ENCODE measurements around the gene CDC14A.

The CDC14A gene

DNA sequence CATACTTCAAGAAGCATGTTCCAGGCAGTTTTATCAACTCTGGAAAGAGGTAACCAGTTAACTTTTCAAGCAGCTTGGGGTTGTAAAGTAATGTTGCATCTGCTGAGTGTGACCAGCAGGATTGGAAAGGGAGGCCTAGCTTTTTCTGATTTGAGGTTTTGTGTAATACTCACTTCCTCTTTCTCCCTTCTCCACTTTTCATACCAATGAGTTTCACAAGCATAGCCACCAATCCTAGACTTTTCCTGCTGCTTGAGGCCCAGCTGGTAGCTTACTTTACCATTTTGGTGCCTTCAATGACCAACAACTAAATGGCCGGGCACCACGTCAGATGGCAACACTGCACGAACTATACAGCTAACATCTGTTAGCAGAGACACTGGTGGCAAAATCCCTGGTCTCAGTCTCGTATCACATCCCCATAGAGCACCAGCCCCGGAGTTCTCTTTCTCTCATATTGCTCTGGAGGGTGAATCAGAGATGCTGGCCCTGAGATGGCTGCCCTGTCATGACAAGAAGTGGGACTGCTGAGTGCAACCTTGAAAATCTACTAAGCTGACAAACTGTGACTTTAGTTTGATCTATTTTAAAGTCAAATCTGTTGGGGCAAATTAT, 170.8 kb downstream of the CDC14A start:
- TF ChIP-seq CEBPB (IDR thresholded peaks at IDR 0.05) (no peak), FOXM1 (IDR thresholded peaks at IDR 0.05; ENCODE audit: borderline replicate concordance, low read depth) (no peak), EP300 (IDR thresholded peaks at IDR 0.05; ENCODE audit: borderline replicate concordance) (no peak), TEAD4 (IDR thresholded peaks at IDR 0.05) (no peak), TCF12 (IDR thresholded peaks at IDR 0.05; ENCODE audit: low read depth) (no peak), CREB1 (IDR thresholded peaks at IDR 0.05; ENCODE audit: low read depth) (no peak), EGR1 (IDR thresholded peaks at IDR 0.05) (no peak), NFIC (IDR thresholded peaks at IDR 0.05) (no peak), YY1 (IDR thresholded peaks at IDR 0.05; ENCODE audit: low read depth) (no peak)
- TF ChIP-seq, protein P1, sequence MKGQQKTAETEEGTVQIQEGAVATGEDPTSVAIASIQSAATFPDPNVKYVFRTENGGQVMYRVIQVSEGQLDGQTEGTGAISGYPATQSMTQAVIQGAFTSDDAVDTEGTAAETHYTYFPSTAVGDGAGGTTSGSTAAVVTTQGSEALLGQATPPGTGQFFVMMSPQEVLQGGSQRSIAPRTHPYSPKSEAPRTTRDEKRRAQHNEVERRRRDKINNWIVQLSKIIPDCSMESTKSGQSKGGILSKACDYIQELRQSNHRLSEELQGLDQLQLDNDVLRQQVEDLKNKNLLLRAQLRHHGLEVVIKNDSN (IDR thresholded peaks at IDR 0.05), result no peak
- TF ChIP-seq, protein P2, sequence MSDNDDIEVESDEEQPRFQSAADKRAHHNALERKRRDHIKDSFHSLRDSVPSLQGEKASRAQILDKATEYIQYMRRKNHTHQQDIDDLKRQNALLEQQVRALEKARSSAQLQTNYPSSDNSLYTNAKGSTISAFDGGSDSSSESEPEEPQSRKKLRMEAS (IDR thresholded peaks at IDR 0.05), result no peak

DNA sequence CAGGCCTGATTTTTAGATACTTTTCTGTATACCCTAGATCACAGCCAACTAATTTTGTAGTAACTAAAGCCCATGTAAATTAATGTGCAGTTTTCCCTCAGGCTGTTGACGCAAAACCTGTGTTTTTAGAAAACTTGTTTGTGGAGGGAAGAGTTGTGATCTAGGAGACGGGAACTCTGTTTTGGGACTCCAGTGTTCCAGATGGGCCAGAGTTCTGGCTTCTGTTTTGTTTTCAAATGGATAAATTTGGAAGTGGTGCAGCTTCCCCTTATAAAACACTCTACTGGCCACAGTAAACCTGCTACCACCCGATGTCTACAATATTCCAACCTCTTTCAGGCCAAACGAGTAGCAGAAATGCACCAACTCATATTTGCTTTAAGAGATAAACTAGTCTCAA, 172.0 kb downstream of the CDC14A start:
- TF ChIP-seq CEBPB (IDR thresholded peaks at IDR 0.05), result no peak
- TF ChIP-seq TAF1 (IDR thresholded peaks at IDR 0.05; ENCODE audit: low read depth), result no peak
- TF ChIP-seq EGR1 (IDR thresholded peaks at IDR 0.05), result no peak
- TF ChIP-seq TEAD4 (IDR thresholded peaks at IDR 0.05), result no peak
- no peak for TF ChIP-seq RAD21 (IDR thresholded peaks at IDR 0.05; ENCODE audit: low read depth)
- no peak for TF ChIP-seq TCF12 (IDR thresholded peaks at IDR 0.05; ENCODE audit: low read depth)
- TF ChIP-seq, protein P1 (IDR thresholded peaks at IDR 0.05), result no peak
- TF ChIP-seq, protein P2 (IDR thresholded peaks at IDR 0.05), result no peak
- TF ChIP-seq, protein P3, sequence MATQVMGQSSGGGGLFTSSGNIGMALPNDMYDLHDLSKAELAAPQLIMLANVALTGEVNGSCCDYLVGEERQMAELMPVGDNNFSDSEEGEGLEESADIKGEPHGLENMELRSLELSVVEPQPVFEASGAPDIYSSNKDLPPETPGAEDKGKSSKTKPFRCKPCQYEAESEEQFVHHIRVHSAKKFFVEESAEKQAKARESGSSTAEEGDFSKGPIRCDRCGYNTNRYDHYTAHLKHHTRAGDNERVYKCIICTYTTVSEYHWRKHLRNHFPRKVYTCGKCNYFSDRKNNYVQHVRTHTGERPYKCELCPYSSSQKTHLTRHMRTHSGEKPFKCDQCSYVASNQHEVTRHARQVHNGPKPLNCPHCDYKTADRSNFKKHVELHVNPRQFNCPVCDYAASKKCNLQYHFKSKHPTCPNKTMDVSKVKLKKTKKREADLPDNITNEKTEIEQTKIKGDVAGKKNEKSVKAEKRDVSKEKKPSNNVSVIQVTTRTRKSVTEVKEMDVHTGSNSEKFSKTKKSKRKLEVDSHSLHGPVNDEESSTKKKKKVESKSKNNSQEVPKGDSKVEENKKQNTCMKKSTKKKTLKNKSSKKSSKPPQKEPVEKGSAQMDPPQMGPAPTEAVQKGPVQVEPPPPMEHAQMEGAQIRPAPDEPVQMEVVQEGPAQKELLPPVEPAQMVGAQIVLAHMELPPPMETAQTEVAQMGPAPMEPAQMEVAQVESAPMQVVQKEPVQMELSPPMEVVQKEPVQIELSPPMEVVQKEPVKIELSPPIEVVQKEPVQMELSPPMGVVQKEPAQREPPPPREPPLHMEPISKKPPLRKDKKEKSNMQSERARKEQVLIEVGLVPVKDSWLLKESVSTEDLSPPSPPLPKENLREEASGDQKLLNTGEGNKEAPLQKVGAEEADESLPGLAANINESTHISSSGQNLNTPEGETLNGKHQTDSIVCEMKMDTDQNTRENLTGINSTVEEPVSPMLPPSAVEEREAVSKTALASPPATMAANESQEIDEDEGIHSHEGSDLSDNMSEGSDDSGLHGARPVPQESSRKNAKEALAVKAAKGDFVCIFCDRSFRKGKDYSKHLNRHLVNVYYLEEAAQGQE (IDR thresholded peaks at IDR 0.05; ENCODE audit: low read depth), result no peak
- no peak for TF ChIP-seq FOXM1 (IDR thresholded peaks at IDR 0.05; ENCODE audit: borderline replicate concordance, low read depth)
- TF ChIP-seq CREB1 (IDR thresholded peaks at IDR 0.05; ENCODE audit: low read depth), result no peak
- no peak for TF ChIP-seq YY1 (IDR thresholded peaks at IDR 0.05; ENCODE audit: low read depth)
- no peak for TF ChIP-seq NFIC (IDR thresholded peaks at IDR 0.05)
- TF ChIP-seq ZBTB7A (IDR thresholded peaks at IDR 0.05; ENCODE audit: low read depth), result no peak
- TF ChIP-seq EP300 (IDR thresholded peaks at IDR 0.05; ENCODE audit: borderline replicate concordance), result no peak

DNA sequence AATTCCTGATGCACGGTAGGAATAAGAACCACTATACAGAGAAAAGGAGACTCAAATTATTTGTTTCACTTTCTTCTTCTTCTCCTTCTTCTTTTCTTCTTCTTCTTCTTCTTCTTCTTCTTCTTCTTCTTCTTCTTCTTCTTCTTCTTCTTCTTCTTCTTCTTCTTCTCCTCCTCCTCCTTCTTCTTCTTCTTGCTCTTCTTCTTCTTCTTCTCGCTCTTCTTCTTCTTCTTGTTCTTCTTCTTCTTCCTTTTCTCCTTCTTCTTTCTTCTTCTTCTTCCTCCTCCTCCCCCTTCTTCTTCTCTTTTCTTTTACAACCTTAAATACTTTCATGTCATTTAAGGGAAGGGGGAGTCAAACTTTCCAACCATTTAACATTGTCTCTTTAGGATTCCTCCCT, 174.6 kb downstream of the CDC14A start:
- TF ChIP-seq, protein P1 (IDR thresholded peaks at IDR 0.05), result no peak
- TF ChIP-seq CREB1 (IDR thresholded peaks at IDR 0.05; ENCODE audit: low read depth) (no peak), TEAD4 (IDR thresholded peaks at IDR 0.05) (no peak), TCF12 (IDR thresholded peaks at IDR 0.05; ENCODE audit: low read depth) (no peak), NFIC (IDR thresholded peaks at IDR 0.05) (no peak)
- TF ChIP-seq, protein P2 (IDR thresholded peaks at IDR 0.05), result no peak

DNA sequence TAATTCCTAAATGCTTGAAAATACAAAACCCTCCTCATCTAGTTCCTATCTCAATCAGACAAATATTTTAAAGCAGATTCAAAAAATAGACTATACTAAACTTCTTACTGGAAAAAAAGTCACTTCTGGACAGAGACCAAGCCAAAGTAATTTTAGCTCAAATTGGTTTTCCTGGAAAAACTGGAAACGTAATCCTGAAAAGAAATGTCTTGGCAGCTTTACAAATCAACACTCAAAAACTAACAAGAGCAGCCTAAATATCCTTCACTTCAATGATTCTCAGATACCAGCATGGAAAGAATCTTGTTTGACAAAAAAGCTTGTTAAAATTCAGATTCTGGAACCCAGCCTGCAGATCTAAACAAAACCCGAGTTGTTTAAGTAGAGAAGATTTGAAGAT, 176.6 kb downstream of the CDC14A start:
- no peak for TF ChIP-seq CREB1 (IDR thresholded peaks at IDR 0.05; ENCODE audit: low read depth)
- TF ChIP-seq EP300 (IDR thresholded peaks at IDR 0.05; ENCODE audit: borderline replicate concordance), result no peak
- TF ChIP-seq, protein P3 (IDR thresholded peaks at IDR 0.05; ENCODE audit: low read depth), result no peak
- TF ChIP-seq NFIC (IDR thresholded peaks at IDR 0.05), result no peak
- no peak for TF ChIP-seq EGR1 (IDR thresholded peaks at IDR 0.05)
- TF ChIP-seq TAF1 (IDR thresholded peaks at IDR 0.05; ENCODE audit: low read depth), result no peak
- TF ChIP-seq, protein P2 (IDR thresholded peaks at IDR 0.05), result no peak
- TF ChIP-seq, protein P1 (IDR thresholded peaks at IDR 0.05), result no peak
- TF ChIP-seq ZBTB7A (IDR thresholded peaks at IDR 0.05; ENCODE audit: low read depth), result no peak
- no peak for TF ChIP-seq RAD21 (IDR thresholded peaks at IDR 0.05; ENCODE audit: low read depth)
- TF ChIP-seq YY1 (IDR thresholded peaks at IDR 0.05; ENCODE audit: low read depth), result no peak
- TF ChIP-seq FOXM1 (IDR thresholded peaks at IDR 0.05; ENCODE audit: borderline replicate concordance, low read depth), result no peak
- no peak for TF ChIP-seq TEAD4 (IDR thresholded peaks at IDR 0.05)
- no peak for TF ChIP-seq TCF12 (IDR thresholded peaks at IDR 0.05; ENCODE audit: low read depth)
